GM15510 (cell line): ENCODE results near the gene SLC22A4.

Source experiments
- POLR2A ChIP-seq: IDR thresholded peaks from 3 replicates; pipeline ENCODE4 v1.6.1; 2011; ENCODE audit warnings: borderline replicate concordance; ENCODE audit not compliant: insufficient read length; ENCODE audit errors: extremely low read depth

SLC22A4 gene

DNA sequence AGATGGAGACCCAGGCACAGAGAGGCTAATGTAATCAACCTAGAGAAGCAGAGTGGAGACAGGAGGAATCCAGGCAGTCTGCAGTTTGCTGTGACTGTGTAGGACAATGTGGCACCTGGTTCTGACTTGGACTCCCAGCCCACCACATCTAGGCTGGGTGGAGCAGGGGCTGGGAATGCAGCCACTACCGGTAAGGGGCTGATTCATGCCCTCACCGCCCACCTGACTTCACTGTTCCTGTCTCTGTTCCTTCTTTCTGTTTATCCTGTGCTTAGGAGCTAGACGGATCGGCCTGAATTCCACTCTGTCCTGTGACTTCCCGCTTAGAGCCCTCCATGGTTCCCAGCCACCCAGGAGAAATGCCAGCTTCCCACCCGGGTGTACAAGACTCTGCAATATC lies 34.1 kb upstream of the SLC22A4 start:
- TF ChIP-seq POLR2A, result no peak

DNA sequence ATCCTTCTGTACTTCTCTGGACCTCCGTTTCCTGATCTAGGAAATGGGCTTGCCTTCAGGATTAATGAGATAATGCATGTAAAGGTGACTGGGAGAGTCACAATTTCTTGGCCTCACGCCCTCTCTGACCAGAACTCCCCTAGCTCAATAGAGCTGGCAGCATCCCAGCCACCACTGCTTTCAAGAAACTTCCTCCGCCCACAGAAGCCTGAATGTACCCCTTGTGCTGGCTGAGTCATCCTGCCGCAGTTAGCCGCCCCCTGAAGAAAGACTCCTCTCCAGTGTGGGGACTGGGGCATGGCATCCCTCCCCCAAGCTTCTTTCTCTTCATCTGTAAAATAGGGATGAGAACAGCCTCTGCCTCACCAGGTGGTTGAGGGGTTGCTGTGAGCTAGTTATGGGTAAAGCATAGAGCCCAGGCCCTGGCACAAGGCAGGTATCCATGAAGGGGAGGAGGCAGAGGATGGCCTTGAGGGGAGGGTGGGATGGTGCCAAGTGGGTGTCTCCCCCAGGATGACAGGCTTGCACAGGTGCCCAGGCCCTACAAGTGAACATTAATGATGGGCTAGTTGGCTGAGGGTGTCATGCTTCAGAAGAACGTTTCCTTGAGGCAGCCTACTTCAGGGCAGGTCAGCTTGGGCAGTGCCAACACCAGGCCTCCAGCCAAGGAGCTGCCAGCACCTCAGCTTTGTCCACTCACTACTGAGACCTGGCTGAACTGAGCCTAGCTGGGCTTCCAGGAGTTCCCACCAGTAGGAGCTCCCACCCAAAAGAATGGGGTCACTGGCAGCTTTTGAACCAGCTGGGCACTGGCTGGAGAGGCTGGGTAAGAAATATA lies 33.3 kb upstream of the SLC22A4 start:
- TF ChIP-seq POLR2A, result no peak

GRCh38 chr5:132261881-132262845 lies 32.0 kb upstream of the SLC22A4 start:
- no peak for TF ChIP-seq POLR2A

DNA sequence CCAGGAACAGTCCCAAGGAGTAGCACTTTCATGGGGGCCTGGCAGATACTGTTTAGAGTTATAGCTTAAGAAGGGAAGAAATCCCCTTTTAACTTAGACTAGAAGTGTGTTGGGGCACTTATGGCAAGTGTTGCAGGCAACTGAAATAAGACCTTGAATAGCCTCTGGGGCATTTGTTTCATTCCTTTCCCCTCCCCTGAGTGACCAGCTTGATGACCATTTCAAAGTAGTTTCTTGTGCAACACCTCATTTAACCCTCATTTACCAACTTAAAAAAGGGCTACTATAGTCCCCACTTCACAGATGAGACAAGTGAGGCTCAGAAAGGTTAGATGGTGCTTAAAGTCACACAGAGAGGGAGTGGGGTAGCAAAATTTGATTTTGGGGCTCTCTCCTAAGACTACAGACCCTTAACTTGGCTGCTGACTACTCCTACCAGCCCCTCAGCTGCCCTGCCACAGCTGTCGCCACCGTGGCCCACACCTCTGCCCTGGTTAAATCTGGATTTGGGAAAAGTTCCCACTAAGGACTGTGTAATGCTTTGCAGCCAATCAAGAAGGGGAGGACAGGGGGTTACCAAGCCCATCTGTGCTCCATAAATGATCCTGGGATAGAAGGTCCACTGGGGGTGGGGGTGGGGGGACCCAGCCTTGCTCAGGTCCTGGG lies 31.2 kb upstream of the SLC22A4 start:
- no peak for TF ChIP-seq POLR2A

GRCh38 chr5:132263548-132264261 lies 30.5 kb upstream of the SLC22A4 start:
- TF ChIP-seq POLR2A, result no peak

GRCh38 chr5:132264546-132265335 lies 29.5 kb upstream of the SLC22A4 start:
- no peak for TF ChIP-seq POLR2A

- no peak for TF ChIP-seq POLR2A
Measured at GRCh38 chr5:132265336-132266030, 28.7 kb upstream of the SLC22A4 start.

- no peak for TF ChIP-seq POLR2A
Measured at GRCh38 chr5:132266031-132266835, 28.0 kb upstream of the SLC22A4 start.

DNA sequence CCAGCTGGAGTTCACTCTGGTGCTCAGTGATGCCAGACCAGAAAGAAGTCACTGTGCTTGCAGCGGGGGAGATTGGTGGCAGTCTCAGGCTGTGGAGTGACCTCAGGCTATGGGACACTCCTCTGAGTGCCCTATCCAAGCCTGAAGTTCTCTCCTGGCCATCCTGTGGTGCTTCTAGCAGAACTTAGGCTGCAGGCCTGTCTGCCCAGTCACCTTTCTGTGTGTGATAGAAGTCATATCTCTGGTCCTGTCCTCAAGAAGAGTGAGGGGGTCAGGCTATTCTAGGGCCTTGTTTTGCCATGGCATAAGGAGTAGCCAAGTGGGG lies 27.4 kb upstream of the SLC22A4 start:
- no peak for TF ChIP-seq POLR2A

GRCh38 chr5:132267166-132267739 lies 26.9 kb upstream of the SLC22A4 start:
- no peak for TF ChIP-seq POLR2A

GRCh38 chr5:132267931-132268768 lies 26.0 kb upstream of the SLC22A4 start:
- TF ChIP-seq POLR2A, result no peak

- TF ChIP-seq POLR2A, result no peak
Measured at GRCh38 chr5:132268769-132269551, 25.2 kb upstream of the SLC22A4 start.
